Hematopoietic multipotent progenitor cell (in vitro differentiated cells): ENCODE results near the gene MOAP1. TPM values are rescaled to one million over a fixed set of nuclear protein-coding genes. Genes with fewer than 3 reads are reported as not detected.
"Not testable (repeated sequence)": the region's sequence is repeated elsewhere in the genome, so short reads cannot be mapped to it uniquely, and the experiment has no call there.

Experiments
- DNase-seq, 3 donors: peaks; one replicate each; pipeline ENCODE4 v3.0.0-alpha.2; 2011 to 2015; ENCODE audit warnings: low read depth in 2 of 3, low spot score in 2 of 3
- total RNA-seq: library from RNA; depleted of rRNA; stranded (reverse); fragments of >200 nt; gene quantifications from one replicate; pipeline ENCODE4 v1.2.3, GENCODE V29; 2012

The MOAP1 gene
- total RNA-seq, 1 donor: 38.5 TPM

- DNase-seq: no peak
Measured at GRCh38 chr14:93150227-93151208, 34.2 kb downstream of the MOAP1 start.

GRCh38 chr14:93148979-93149378, 35.7 kb downstream of the MOAP1 start:
- DNase-seq: no peak

DNA sequence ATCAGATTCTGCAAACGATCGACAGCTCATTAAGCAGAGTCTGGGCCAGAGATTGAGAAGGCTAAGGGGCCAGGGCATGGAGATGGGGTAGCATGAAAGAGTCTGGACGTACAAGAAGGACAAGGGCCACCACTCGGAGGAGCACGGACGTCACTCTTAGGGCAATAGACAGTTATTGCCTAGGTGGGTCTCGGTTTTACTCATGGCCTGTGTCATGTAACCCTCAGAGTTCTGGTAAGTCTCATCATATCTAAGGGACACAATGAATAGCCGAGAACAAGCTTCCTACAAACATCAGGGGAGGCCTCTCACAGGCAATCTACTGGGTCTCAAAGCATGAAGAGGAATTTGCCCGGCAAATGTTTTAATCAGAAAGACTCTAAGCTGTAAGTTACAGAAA, 38.6 kb downstream of the MOAP1 start:
- DNase-seq: no peak

DNA sequence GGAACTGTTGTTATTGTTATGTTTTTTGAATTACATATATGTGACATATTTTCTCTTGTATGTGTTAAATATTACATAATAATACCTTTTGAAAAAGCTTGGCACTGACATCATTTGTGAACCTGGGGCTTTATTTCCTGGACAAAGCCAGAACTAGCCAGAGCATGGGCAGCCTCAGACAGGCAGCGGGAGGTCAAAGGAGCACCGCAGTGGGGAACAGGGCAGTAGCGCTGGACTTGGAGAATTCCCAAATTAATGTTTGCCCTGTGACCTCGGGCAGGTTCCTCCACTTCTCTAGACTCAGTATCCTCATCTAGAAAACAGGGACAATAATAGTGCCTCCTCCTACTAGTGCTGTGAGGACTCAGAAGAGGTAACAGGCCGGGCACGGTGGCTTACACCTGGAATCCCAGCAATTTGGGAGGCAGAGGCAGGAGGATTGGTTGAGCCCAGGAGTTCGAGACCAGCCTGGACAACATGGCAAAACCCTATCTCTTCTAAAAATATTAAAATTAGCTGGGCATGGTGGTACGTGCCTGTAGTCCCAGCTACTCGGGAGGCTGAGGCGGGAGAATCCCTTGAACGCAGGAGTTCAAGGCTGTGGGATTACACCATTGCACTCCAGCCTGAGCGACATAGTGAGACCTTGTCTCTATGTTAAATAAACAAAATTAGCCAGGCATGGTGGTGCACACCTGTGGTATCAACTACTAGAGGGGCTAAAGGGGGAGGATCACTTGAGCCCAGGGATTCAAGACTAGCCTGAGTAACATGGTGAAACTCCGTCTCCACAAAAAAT, 41.6 kb downstream of the MOAP1 start:
- no peak for DNase-seq

DNA sequence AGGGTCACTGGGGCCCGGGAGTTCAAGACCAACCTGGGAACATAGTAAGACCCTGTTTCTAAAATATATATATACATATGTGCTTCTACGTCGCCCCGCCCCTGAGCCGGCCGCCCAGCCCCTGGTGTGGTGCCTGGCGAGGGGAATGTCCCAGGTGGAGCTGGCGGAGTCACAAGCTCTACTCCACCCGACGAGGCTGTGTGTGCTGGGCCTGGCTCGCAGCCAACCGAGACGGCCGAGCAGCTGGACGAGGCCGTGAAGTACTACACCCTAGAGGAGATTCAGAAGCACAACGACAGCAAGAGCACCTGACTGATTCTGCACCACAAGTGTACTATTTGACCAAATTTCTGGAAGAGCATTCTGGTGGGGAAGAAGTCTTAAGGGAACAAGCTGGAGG, 46.8 kb downstream of the MOAP1 start:
- no peak for DNase-seq

- DNase-seq: not testable (repeated sequence)
Measured at GRCh38 chr14:93136508-93136907, 48.2 kb downstream of the MOAP1 start.

DNA sequence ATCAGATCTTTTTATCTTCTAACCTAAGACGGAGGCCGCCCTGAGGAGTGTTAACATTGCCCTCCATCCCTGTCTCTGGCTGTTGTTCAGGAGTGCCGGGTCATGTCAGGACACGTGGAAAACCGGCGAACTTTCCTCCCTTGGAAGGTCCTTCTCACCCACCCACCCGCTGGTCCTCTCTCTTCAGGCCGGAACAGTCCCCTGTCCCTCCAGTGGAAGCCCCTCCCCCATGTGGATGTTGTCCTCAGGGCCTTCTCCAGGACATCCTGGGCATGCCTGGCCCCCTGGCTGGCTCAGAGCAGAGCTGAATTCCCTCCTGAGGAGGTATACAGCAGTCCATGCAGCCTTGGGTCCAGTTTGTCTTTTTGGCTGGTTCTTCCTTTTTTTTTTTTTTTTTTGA, 48.7 kb downstream of the MOAP1 start:
- no peak for DNase-seq

- no peak for DNase-seq
Measured at GRCh38 chr14:93135399-93135798, 49.3 kb downstream of the MOAP1 start.

DNA sequence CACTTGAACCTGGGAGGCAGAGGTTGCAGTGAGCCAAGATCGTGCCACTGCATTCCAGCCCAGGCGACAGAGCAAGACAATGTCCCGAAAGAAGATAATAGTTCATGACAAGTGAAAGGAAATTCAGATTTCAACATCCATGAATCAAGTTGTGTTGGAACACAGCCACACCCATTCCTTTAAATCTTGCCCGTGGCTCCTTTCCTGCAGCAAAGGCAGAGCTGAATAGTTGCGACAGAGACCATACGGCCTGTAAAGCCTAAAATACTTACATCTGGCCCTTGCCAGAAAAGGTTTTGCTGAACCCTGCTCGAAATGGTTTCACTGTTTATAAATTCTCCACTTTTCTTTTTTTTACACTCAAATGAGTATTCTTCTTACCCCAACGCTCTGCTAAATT, 51.2 kb downstream of the MOAP1 start:
- DNase-seq: no peak

- peak in 2 of 3 donors; percentile 34 to 65 for DNase-seq
Measured at GRCh38 chr14:93132472-93133065, 52.1 kb downstream of the MOAP1 start.

Other genes starting within 250 kb of the MOAP1 start
- 59.8 TPM for gene ITPK1, start 69.0 kb downstream of the MOAP1 start, total RNA-seq
- 7.0 TPM for gene LYSET, start 420 bp upstream of the MOAP1 start, total RNA-seq
- gene GON7, start 22.2 kb upstream of the MOAP1 start, total RNA-seq: 6.2 TPM
- 34.5 TPM for gene UBR7, start 22.4 kb upstream of the MOAP1 start, total RNA-seq
- gene BTBD7, start 148.1 kb upstream of the MOAP1 start, total RNA-seq: 10.5 TPM
- gene COX8C, start 162.3 kb upstream of the MOAP1 start, total RNA-seq: not detected
- under 0.01 TPM for gene UNC79, start 246.0 kb upstream of the MOAP1 start, total RNA-seq